Activated naive CD4-positive, alpha-beta T cell treated with anti-CD3 and anti-CD28 coated beads, Interleukin-2, amount 50 U/mL, for 24 hours (primary cell): ENCODE results near the gene SLC31A1.
"Not testable (repeated sequence)": the region's sequence is repeated elsewhere in the genome, so short reads cannot be mapped to it uniquely, and the experiment has no call there.

Experiments
- H3K27ac Mint-ChIP-seq: one replicate; pipeline ENCODE4 v1.8.0; 2021; ENCODE audit warnings: mild to moderate bottlenecking, mixed read lengths
- H3K27me3 Mint-ChIP-seq: one replicate; pipeline ENCODE4 v1.8.0; 2021; ENCODE audit warnings: mixed read lengths
- H3K36me3 Mint-ChIP-seq: one replicate; pipeline ENCODE4 v1.8.0; 2021; ENCODE audit warnings: mixed read lengths
- H3K4me1 Mint-ChIP-seq: one replicate; pipeline ENCODE4 v1.8.0; 2021; ENCODE audit warnings: mixed read lengths
- H3K4me3 Mint-ChIP-seq: one replicate; pipeline ENCODE4 v1.8.0; 2021; ENCODE audit warnings: mild to moderate bottlenecking, mixed read lengths
- H3K9me3 Mint-ChIP-seq: one replicate; pipeline ENCODE4 v1.8.0; 2021; ENCODE audit warnings: mixed read lengths

SLC31A1 gene

GRCh38 chr9:113269355-113269754 is 48.0 kb downstream of the SLC31A1 start:
- peaks cover 28% of the 10 kb centered on the region for H3K4me1 Mint-ChIP-seq
- H3K27ac Mint-ChIP-seq = peak overlapping the region; percentile 53
- H3K36me3 Mint-ChIP-seq = peaks cover 15% of the 10 kb centered on the region
- no peaks in the 10 kb centered on the region for H3K27me3 Mint-ChIP-seq
- H3K4me3 Mint-ChIP-seq = no peak overlapping the region
- no peaks in the 10 kb centered on the region for H3K9me3 Mint-ChIP-seq

- H3K27ac Mint-ChIP-seq = peak overlapping the region; percentile 89
- H3K27me3 Mint-ChIP-seq = no peaks in the 10 kb centered on the region
- H3K4me1 Mint-ChIP-seq = peaks cover 29% of the 10 kb centered on the region
- peaks cover 15% of the 10 kb centered on the region for H3K36me3 Mint-ChIP-seq
- no peak overlapping the region for H3K4me3 Mint-ChIP-seq
- H3K9me3 Mint-ChIP-seq = no peaks in the 10 kb centered on the region
These were observed 48.5 kb downstream of the SLC31A1 start for GRCh38 chr9:113269871-113270270.

DNA sequence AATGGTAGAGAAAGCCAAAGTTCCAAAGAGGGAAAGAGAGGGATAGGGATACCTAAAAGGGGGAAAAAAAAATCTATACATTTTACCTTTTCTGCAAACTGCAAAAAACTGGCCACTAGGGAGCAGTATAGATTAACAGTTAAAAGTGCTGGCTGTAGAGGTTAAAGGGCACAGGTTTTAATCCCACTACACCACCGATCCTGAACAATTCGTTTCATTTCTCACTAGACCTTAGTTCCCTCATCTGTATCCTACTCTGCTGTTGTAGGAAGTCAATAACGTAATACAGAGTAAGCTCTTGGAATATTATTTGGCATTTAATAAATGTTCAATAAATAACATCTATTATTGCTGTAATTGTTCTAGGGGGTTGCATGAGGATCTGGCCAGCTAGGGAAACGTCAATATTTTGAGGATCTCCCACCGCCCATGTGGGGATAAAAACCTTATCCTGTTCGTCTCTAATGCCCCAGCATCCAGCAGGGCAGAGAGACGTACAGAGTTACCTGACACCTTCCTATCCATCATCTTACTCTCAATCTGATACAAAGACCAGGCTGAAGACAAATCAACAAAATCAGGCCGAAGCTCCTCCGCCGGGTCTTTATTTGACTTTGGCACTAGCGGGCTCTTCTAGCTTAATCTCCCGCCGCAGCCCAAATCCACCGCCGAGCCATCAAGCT is 53.3 kb downstream of the SLC31A1 start:
- H3K36me3 Mint-ChIP-seq = peaks cover 16% of the 10 kb centered on the region
- no peak overlapping the region for H3K27ac Mint-ChIP-seq
- no peaks in the 10 kb centered on the region for H3K9me3 Mint-ChIP-seq
- no peaks in the 10 kb centered on the region for H3K27me3 Mint-ChIP-seq
- H3K4me3 Mint-ChIP-seq = no peak overlapping the region
- peaks cover 41% of the 10 kb centered on the region for H3K4me1 Mint-ChIP-seq

DNA sequence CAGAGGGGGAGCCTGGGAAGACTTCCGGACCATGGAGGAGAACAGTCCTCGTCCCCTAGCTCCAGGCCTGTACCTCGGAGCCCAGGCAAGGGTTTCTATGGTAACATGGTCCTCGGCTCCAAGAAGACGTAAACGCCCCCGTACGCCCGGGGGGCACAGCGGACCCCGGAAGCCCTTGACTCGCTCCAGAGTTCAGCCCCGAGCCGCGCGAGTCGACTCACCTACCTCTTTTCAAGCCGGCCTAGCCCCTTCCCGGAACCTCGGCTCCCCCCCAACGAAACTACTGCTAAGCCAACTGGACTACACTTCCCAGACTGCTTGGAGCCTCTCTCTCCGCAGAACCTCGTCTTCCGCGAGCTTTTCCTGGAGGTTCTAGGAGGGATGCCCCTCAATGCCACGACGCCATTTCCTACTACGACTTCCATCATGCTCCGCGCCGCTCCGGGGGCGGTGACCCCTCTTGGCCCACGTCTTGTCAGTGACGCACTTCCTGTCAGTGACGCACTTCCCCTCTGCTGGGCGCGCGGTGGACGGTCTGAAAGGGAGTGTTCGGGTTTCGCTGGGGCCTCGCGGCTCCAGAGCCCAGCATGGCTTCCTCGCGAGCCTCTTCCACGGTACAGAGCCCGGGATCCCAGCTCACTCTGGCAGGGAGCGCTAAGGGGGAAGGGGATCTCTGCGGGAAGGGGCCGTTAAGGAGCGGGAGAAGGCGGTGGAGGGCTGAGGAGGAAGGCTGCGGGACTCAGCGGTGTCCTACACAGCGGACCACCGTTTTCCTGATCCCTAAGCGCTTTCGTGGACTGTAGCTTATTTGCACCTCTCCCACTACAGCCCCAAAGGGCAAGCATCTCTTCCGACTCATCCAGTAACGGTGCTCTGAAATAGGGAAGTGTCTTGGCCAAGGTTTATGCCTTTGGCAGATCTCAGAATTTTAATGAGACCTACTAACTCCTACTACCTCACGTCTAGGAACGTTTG is 54.1 kb downstream of the SLC31A1 start, which contains the start of the genes CDC26 and PRPF4:
TSS of gene CDC26 (minus strand) at position 416 of the 975 bp plus-strand sequence. CDS start 3,065 bp downstream, outside the sequence.
TSS of gene PRPF4 (plus strand) at position 502 of the 975 bp plus-strand sequence. CDS start at position 588, 86 bp downstream.
- no peak within 1 kb of the TSS for H3K27ac Mint-ChIP-seq
- peaks cover 43% of the 10 kb centered on the region for H3K4me1 Mint-ChIP-seq
- H3K27me3 Mint-ChIP-seq = no peaks in the 10 kb centered on the region
- H3K4me3 Mint-ChIP-seq = no peak within 1 kb of the TSS
- H3K9me3 Mint-ChIP-seq = no peaks in the 10 kb centered on the region
- H3K36me3 Mint-ChIP-seq = peaks cover 20% of the 10 kb centered on the region

- H3K27ac Mint-ChIP-seq = no peak overlapping the region
- H3K27me3 Mint-ChIP-seq = no peaks in the 10 kb centered on the region
- H3K9me3 Mint-ChIP-seq = no peaks in the 10 kb centered on the region
- H3K4me3 Mint-ChIP-seq = peak overlapping the region; percentile 45
- H3K36me3 Mint-ChIP-seq = peaks cover 31% of the 10 kb centered on the region
- H3K4me1 Mint-ChIP-seq = peaks cover 41% of the 10 kb centered on the region
These were observed 57.5 kb downstream of the SLC31A1 start for GRCh38 chr9:113278840-113279239.

GRCh38 chr9:113281356-113281755 is 60.0 kb downstream of the SLC31A1 start:
- peak overlapping the region; percentile 70 for H3K27ac Mint-ChIP-seq
- peaks cover 39% of the 10 kb centered on the region for H3K36me3 Mint-ChIP-seq
- H3K4me1 Mint-ChIP-seq = peaks cover 35% of the 10 kb centered on the region
- no peaks in the 10 kb centered on the region for H3K27me3 Mint-ChIP-seq
- no peak overlapping the region for H3K4me3 Mint-ChIP-seq
- H3K9me3 Mint-ChIP-seq = no peaks in the 10 kb centered on the region

GRCh38 chr9:113289091-113289490 is 67.7 kb downstream of the SLC31A1 start:
- H3K27ac Mint-ChIP-seq = no peak overlapping the region
- H3K27me3 Mint-ChIP-seq = no peaks in the 10 kb centered on the region
- no peaks in the 10 kb centered on the region for H3K9me3 Mint-ChIP-seq
- H3K4me1 Mint-ChIP-seq = no peaks in the 10 kb centered on the region
- H3K36me3 Mint-ChIP-seq = peaks cover 21% of the 10 kb centered on the region
- no peak overlapping the region for H3K4me3 Mint-ChIP-seq

DNA sequence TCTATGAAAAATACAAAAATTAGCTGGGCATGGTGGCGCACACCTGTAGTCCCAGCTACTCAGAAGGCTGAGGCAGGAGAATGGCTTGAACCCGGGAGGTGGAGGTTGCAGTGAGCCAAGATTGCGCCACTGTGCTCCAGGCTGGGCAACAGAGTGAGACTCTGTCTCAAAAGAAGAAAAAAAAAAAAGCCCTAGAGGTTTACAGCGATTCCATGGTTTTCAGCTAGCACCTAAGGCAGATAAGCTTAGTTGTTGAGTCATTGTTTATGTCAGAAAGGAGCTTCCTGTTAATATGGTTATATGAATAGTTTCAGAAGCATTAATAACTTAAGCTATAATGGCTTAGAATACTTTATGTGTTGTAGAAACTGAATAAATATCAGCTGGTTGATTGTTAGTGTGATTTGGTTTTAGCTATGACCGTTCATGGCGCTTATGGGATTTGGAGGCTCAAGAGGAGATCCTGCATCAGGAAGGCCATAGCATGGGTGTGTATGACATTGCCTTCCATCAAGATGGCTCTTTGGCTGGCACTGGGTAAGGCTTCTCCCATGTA is 68.8 kb downstream of the SLC31A1 start:
- H3K4me1 Mint-ChIP-seq = no peaks in the 10 kb centered on the region
- no peaks in the 10 kb centered on the region for H3K9me3 Mint-ChIP-seq
- no peak overlapping the region for H3K4me3 Mint-ChIP-seq
- no peak overlapping the region for H3K27ac Mint-ChIP-seq
- H3K36me3 Mint-ChIP-seq = peaks cover 16% of the 10 kb centered on the region
- no peaks in the 10 kb centered on the region for H3K27me3 Mint-ChIP-seq

DNA sequence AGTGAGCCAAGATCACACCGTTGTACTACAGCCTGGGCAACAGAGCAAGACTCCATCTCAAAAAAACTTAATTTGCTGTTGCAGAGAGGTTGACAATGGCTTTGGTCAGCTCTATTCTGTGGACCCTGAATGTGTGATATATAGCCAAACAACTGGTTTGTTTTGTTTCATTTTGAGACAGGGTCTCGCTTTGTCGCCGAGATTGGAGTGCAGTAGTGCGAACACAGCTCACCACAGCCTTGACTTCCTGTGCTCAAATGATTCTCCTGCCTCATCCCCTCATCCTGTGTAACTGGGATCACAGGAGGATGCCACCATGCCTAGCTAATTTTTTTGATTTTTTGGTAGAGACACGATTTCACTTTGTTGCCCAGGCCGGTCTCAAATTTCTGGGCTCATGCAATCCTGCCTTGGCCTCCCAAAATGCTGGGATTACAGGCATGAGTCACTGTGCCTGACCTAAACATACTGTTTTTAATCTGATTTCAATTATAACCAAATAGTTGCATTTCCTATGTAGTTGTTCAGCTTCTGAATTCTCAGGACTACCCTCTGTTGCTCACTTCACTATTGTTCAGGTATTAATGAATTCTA is 72.0 kb downstream of the SLC31A1 start:
- Mint-ChIP-seq H3K4me3 (no peak overlapping the region), H3K27ac (no peak overlapping the region), H3K27me3 (no peaks in the 10 kb centered on the region), H3K36me3 (peaks cover 7% of the 10 kb centered on the region), H3K4me1 (no peaks in the 10 kb centered on the region), H3K9me3 (no peaks in the 10 kb centered on the region)

DNA sequence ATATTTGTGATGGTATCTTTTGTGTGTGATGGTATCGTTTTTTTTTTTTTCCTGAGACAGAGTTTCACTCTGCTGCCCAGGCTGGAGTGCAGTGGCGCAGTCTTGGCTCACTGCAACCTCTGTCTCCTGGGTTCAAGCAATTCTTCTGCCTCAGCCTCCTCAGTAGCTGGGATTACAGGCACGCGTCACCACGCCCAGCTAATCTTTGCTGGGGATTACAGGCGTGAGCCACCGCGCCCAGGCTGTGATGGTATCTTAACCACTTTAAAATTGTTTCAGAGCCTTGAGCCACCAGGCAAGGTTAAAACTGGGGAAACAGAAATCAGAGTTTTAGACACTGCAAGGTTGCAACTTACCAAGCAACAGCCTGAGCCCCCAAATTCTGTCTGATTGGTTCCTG is 74.9 kb downstream of the SLC31A1 start:
- not testable (repeated sequence) for H3K36me3 Mint-ChIP-seq, H3K27me3 Mint-ChIP-seq, H3K4me1 Mint-ChIP-seq, H3K9me3 Mint-ChIP-seq, H3K27ac Mint-ChIP-seq, H3K4me3 Mint-ChIP-seq

DNA sequence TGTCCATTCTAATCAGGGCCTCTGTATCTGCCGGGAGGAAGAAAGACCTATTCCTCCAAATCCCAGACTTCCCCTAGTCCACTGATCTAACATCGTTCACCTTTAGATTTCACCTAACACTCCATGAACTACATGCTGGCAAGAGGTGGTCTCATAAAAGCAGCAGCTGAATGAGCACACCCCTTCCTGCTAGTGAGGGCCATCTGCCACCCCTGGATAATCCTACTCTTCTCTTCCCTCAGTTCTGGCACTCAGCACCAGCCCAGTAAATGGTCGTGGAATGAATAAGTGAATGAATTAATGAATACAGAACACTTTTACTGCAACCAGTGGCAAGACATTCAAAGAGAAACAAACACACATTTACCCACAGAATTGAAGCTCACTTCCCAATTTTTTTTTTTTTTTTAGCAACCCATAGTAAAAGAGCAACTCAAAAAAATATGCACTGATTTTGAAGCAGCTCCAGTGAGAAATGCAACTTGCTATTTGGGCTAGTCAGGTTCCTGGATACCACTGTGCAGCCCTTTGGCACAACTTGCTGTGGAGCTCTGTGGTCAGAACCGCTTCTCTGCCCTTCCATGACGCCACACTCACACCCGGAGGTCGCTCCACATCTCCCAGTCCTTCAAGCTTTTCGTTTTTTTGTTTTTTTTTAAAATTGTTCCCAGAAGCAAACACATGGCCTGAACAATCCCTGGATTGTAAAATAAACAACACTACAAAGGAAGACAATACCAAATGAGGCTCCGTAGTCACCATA is 75.6 kb downstream of the SLC31A1 start:
- Mint-ChIP-seq H3K27me3 (no peaks in the 10 kb centered on the region), H3K4me3 (no peak overlapping the region), H3K36me3 (no peaks in the 10 kb centered on the region), H3K9me3 (no peaks in the 10 kb centered on the region), H3K27ac (no peak overlapping the region), H3K4me1 (no peaks in the 10 kb centered on the region)

GRCh38 chr9:113298311-113298710 is 77.0 kb downstream of the SLC31A1 start:
- Mint-ChIP-seq H3K4me1 (no peaks in the 10 kb centered on the region), H3K4me3 (no peak overlapping the region), H3K27me3 (no peaks in the 10 kb centered on the region), H3K36me3 (no peaks in the 10 kb centered on the region), H3K9me3 (no peaks in the 10 kb centered on the region), H3K27ac (no peak overlapping the region)

GRCh38 chr9:113298924-113299770 is 77.8 kb downstream of the SLC31A1 start:
- Mint-ChIP-seq H3K9me3 (no peaks in the 10 kb centered on the region), H3K27ac (no peak overlapping the region), H3K36me3 (no peaks in the 10 kb centered on the region), H3K4me3 (no peak overlapping the region), H3K27me3 (no peaks in the 10 kb centered on the region), H3K4me1 (no peaks in the 10 kb centered on the region)

DNA sequence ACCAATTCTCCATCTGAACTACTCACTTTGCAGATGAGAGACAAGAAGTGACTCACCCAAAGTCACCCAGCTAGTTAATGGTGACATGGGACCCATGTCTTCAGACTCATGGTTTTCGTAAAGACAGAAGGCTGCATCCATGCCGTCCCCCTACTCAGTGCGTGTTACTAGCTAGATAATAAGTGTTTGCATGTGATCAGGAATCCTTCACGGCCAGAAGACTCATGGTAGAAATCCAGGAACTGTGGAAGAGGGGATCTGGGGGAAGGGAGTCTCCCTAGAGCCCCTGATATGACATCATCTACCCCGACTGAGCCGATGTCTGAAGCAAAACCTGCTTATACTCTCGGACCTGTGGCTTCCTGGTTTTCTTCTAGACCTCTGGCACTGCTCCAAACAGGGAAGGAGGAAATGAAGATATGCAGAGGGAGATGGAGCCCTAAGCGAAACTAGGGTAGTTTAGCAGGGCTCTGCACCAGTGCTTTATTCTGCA is 78.5 kb downstream of the SLC31A1 start:
- Mint-ChIP-seq H3K27me3 (no peaks in the 10 kb centered on the region), H3K4me3 (no peak overlapping the region), H3K4me1 (no peaks in the 10 kb centered on the region), H3K27ac (no peak overlapping the region), H3K36me3 (no peaks in the 10 kb centered on the region), H3K9me3 (no peaks in the 10 kb centered on the region)
